Testis (tissue), 2 donors: ENCODE results near the gene NPPB.

ENCODE experiments used
- CTCF ChIP-seq, 3 experiments: fragments of 450-650 bp in 2 of 3; fragments of 200-600 bp in 1 of 3; sonication (generic) in 1 of 3; IDR thresholded peaks; one replicate each; pipeline ENCODE4 v1.5.1; 2016 to 2019; ENCODE audit warnings: antibody characterized with exemption in 3 of 3, mild to moderate bottlenecking in 2 of 3, moderate library complexity in 1 of 3
- POLR2A ChIP-seq: fragments of 450-650 bp; IDR thresholded peaks from one replicate; pipeline ENCODE4 v1.6.1; 2017; ENCODE audit warnings: antibody characterized with exemption, mild to moderate bottlenecking, moderate library complexity

GRCh38 chr1:11862890-11863289 is 4.1 kb upstream of the NPPB start:
- no peak for TF ChIP-seq CTCF (IDR thresholded peaks at IDR 0.05)
- TF ChIP-seq POLR2A: no peak
